ENCODE results near the gene SATB1.
"Not testable (repeated sequence)": the region's sequence is repeated elsewhere in the genome, so short reads cannot be mapped to it uniquely, and the experiment has no call there.

The SATB1 gene

DNA sequence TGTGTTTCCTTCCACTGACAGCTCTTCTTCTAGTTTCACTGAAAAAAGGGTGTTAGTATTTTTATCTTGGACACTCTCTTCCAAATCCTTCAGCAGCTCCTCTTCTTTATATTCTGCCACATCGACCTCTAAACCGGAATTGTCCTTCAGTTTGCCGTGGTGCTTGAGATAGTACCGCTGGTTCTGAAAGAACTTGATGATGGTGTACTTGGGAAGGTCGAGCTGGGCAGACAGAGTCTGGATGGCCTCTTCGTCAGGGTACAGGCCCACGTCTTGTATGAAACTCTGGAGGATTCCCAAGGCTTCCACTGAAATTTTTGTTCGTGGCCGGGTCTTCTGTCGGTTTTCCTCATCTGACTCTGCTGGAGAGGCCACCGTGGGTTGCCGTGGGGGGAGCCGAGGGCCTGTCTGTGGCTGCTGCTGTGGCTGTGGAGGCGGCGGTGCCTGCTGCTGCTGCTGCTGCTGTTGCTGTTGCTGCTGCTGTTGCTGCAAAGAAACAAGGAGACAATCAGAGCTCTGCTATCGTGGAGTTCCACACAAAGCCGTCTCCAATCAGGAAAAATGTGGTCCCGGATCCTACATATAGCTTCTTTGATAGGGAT, 75.8 kb downstream of the SATB1 start:
- no peak for DNase-seq

DNA sequence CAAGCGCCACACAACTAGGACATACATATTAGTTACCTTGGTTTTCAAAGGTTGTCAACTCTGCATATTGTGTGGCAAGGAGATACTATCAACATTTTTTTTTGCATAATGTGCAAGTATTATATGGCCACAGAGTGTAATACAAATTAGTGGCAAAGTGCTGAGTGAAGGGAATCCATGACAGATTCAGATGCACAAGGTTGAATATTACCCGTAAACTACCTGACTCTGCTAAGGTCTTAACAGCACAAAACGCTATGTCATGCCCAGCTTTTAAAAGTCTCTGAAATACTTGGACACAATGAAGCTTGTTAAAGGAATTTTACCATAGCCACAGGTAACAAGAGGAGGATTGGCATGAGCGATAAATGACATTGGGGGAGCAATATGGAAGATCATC, 79.0 kb downstream of the SATB1 start:
- DNase-seq: no peak

DNA sequence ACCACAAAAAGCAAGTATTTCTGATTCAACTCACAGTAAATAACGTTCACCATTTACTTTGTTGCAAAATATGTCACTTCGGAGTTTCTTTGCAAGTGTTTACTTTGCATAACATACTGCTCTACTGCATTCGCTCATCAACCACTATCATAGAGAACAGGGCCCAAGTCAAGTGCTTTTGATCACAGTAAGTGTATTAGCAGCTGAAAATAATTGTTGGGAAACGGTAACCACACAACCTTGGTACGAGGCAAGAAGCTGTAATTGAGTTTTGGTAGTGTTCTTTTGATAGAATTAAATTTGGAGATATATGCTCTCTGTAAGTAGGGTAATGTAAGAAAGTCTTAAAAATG, 80.1 kb downstream of the SATB1 start:
- no peak for DNase-seq

DNA sequence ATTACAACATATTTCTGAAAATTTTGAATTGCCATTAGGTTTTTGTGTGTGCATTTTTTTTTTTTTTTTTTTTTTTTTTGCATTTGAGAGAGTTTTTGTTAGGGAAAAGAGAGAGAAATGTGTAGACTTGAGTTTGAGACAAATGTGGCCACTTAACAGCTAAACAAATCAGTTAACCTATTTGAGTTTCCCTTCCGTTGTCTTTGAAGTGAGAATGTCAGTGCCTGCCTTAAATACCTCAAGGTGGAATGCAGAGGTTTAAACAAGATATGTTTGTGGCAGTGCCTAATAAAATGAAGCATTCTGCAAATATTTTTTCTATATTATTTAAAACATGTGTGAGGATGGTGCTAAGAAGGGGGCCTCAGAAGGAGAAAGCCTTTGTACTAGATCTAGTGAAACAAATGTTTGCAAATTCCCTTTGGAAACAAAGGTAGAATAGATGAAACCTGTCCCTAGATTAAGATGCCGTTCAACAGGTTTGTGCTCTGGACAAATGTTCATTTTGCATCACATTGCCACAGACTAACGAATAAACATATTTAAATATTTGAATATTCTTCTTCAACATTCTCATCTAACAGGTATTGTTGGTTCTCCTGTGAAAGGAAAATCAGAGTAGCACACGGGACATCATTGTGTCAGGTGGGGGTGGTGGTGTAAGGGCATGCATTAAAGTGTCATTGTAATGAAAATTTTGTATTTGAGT, 80.7 kb downstream of the SATB1 start:
- DNase-seq: no peak

DNA sequence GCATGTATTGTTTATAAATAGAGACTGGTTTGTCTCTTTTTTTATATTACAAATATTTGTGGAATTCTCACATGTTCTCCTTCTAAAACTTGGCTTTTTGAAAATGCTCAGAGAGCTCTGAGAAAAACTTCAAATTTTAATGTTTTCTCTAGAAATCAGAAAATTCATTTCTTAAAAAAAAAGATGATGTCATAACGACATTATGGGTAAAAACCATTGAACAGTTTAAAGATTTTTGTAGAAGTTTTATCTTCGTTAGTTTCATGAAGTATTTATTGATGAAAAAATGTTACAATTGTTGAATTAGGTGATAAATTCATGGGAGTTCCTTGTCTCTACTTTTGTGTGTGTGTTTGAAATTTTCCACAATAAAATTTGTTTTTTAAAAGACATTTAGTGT, 81.3 kb downstream of the SATB1 start:
- DNase-seq: no peak

DNA sequence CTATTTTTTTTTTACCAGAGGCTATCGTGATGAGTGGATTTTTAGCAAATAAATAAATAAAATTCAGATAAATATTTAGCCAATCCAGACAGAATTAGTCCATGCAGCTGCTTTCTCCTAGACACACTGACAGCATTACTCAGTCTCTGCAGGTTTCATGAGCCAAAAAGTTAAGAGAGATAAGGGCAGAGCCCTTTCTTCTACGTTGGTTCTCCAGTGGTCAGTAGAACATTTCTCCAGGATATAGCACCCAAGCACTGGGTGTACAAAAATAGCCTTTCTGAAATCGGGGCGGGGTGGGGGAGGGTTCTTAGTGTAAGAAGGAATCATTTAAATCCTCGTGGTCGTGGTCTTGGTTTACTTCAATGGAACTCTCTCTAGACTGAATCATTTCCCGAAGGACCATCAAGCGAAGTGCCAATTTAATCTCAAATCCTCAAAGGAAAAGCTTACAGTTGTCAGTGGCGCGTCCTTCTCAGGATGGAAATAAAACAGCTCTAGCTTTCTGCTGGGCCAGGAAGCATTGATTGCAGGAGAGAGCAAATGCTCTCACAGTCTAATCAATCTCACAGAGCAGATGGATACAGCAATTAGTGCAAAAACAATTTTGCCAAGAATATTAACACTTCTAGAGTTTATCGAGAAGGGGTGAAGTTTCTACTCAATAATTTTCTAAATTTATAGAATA, 86.2 kb downstream of the SATB1 start:
- DNase-seq: no peak

DNA sequence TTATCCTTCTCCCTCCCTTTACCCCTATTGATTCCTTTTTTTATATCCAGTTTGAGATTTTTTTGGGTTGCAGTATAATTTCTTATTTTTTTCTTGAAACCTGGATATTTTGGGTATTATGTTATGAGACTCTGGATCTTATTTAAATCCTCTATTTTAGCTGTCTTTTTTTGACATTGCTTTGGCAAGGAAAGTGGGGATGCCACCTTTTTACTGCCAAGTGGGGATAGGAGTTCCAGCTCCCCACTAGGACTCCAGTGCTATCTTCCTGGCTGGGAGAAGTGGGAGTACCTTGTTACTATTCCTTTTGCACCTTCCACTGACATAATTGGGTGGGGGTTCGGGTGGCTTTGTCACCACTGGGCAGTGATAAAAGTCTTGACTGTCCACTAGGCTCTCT, 87.9 kb downstream of the SATB1 start:
- no peak for DNase-seq

DNA sequence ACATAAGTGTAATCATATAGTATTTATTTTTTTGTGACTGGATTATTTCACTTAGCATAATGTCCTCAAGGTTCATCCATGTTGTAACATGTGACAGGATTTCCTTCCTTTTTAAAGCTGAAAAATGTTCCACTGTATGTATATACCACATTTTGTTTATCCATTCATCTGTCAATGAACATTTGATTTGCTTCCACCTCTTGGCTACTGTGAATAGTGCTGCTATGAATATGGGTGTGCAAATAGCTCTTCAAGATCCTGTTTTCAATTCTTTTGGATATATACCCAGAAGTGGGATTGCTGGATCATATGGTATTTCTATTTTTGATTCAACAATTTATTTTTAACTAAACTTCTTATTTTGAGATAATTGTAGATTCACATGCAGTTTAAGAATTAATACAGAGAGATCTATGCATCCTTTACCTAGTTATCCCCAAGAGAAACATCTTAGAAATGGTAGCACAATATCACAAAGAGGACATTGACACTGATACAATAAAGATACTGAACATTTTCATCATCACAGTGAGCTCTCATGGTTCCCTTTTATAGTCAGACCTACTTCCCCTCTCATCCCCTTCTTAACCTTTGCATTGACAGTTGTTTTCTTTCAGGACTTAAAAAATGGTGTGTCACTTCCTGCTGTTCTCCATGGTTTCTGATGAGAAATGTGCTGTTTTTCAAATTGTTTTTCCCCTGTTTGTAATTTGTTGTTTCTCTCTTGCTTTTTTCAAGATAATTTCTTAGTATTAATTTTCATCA, 90.1 kb downstream of the SATB1 start:
- DNase-seq: no peak

DNA sequence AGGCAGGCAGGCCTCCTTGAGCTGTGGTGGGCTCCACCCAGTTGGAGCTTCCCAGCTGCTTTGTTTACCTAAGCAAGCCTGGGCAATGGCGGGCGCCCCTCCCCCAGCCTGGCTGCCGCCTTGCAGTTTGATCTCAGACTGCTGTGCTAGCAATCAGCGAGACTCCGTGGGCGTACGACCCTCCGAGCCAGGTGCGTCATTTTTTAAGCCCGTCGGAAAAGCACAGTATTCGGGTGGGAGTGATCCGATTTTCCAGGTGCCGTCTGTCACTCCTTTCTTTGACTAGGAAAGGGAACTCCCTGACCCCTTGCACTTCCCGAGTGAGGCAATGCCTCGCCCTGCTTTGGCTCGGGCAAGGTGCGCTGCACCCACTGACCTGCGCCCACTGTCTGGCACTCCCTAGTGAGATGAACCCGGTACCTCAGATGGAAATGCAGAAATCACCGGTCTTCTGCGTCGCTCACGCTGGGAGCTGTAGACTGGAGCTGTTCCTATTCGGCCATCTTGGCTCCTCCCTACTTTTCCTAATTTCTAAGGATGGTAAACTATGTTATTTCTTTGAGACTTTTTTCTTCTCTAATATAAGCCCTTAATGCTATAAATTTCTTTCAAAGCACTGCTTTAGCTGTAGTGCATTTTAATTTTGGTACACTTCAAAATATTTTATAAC, 94.2 kb downstream of the SATB1 start:
- not testable (repeated sequence) for DNase-seq

DNA sequence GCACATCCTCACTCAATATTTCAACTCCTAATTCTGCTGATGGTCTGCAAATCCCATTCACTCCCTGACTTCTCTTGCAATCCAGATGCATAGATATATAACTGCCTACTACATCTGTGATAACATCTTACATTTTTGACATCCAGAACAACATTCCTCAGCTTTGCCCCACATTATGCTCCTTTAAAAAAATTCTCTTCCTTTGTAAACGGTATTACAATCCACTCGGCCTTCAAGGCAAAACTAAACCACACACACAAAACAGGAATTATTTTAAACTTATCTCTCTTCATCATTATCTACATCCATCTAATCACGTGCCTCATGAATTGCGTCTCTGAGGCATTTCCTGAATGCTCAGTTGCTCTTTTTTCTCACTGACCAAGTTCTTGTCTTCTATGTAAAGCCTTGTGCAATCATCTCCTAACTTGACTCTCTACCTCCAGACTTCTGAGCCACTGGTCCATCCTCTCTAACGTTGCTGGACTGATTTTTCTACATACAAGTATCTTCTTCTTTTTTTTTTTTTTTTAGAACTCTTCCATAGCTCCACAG, 117.0 kb downstream of the SATB1 start:
- no peak for DNase-seq

DNA sequence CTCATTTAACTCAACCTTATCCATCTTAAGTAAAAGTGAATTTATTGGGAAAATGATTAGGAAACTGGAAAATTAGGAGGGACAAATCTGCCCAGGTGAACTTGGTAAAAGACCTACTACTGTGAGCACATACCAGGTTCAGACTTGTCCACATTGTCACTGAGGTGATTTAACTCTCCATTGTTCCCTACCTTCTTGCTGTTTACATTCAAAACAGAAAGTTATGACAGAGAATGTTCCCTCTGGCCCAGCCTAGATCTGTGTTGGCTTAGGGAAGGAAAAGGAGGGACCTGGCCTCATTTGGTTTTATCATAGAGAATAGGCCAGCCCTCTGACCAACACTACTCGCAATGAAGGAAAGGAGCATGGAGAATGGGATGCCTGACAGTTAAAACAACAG, 117.6 kb downstream of the SATB1 start:
- no peak for DNase-seq

DNA sequence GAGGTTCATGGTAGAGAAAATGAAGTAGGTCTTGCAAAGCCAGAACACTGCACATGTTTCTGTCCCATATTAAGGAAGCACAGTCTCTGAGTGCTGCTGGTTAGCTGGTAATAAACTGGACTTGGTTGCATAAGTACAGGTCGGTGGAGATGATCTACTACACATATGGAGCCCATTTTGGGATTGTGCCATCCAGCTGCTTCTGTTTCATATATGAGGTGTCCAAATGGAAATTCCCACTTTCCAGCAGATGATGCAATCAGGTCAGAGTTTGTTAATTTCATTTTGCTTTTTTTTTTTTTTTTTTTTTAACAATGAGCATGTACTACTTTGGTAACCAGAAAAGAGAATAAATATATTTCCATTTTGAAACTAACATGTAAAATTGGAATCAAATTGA, 122.6 kb downstream of the SATB1 start:
- DNase-seq: no peak

DNA sequence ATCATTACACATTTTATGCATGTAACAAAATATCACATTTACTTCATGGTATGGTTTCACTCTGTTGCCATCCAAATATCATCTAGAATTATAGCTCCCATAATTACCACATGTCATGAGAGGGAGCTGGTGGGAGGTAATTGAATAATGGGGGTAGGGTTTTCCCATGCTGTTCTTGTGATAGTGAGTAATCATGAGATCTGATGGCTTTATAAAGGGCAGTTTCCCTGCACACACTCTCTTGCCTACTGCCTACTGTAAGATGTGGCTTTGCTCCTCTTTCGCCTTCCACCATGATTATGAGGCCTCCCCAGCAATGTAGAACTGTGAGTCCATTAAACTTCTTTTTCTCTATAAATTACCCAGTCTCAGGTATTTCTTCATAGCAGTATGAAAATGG, 123.4 kb downstream of the SATB1 start:
- no peak for DNase-seq

DNA sequence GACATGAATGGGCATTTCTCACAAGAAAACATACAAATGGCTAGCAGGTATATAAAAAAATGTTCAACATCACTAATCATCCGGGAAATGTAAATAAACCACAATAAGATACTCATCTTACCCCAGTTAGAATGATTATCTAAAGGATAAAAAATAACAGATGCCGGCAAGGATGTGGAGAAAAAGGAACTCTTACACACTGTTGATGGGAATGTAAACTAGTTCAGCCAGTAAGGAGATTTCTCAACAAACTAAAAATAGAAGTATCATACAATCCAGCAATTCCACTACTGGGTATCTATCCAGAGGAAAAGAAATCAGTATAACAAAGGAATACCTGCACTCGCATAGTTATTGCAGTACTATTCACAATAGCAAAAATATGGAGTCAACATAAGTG, 124.2 kb downstream of the SATB1 start:
- no peak for DNase-seq

DNA sequence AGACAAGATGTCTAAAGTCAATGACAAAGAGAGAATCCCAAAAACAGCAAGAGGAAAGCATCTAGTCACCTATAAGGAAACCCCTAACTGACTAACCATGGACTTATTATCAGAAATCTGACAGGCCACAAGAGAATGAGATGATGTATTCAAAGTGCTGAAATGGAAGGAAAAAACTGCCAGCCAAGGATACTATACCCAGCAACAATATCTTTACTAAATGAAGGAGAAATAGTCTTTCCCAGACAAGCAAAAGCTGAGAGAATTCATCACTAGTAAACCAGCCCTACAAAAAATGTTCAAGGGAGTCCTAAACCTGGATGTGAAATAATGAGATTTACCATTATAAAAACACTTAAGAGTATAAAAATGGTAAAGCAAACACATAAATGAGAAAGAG, 128.0 kb downstream of the SATB1 start:
- no peak for DNase-seq
